ENCODE results near the gene GABRR1.

The GABRR1 gene

GRCh38 chr6:89215391-89215790, 1.8 kb downstream of the GABRR1 start:
- DNase-seq = no peak

GRCh38 chr6:89214197-89214596, 3.0 kb downstream of the GABRR1 start:
- DNase-seq = no peak

- DNase-seq = no peak
Measured at GRCh38 chr6:89212472-89212871, 4.7 kb downstream of the GABRR1 start.

GRCh38 chr6:89209457-89209856, 7.7 kb downstream of the GABRR1 start:
- no peak for DNase-seq

GRCh38 chr6:89208551-89208950, 8.6 kb downstream of the GABRR1 start:
- DNase-seq = no peak

GRCh38 chr6:89205819-89206218, 11.3 kb downstream of the GABRR1 start:
- no peak for DNase-seq

GRCh38 chr6:89204096-89204495, 13.1 kb downstream of the GABRR1 start:
- DNase-seq = no peak

- DNase-seq = no peak
Measured at GRCh38 chr6:89200706-89201215, 16.4 kb downstream of the GABRR1 start.

- DNase-seq = no peak
Measured at GRCh38 chr6:89199579-89199978, 17.6 kb downstream of the GABRR1 start.

- no peak for DNase-seq
Measured at GRCh38 chr6:89198235-89198634, 18.9 kb downstream of the GABRR1 start.

- no peak for DNase-seq
Measured at GRCh38 chr6:89197141-89197540, 20.0 kb downstream of the GABRR1 start.

GRCh38 chr6:89194559-89194958, 22.6 kb downstream of the GABRR1 start:
- no peak for DNase-seq

- DNase-seq = no peak
Measured at GRCh38 chr6:89190741-89191140, 26.4 kb downstream of the GABRR1 start.

GRCh38 chr6:89187504-89187903, 29.7 kb downstream of the GABRR1 start:
- no peak for DNase-seq

GRCh38 chr6:89186762-89187161, 30.4 kb downstream of the GABRR1 start:
- DNase-seq = no peak

GRCh38 chr6:89184344-89184743, 32.8 kb downstream of the GABRR1 start:
- DNase-seq = no peak

GRCh38 chr6:89183294-89183693, 33.9 kb downstream of the GABRR1 start:
- DNase-seq = no peak

- DNase-seq = no peak
Measured at GRCh38 chr6:89180971-89181370, 36.2 kb downstream of the GABRR1 start.

- DNase-seq = no peak
Measured at GRCh38 chr6:89180112-89180511, 37.0 kb downstream of the GABRR1 start.

GRCh38 chr6:89173634-89174033, 43.5 kb downstream of the GABRR1 start:
- DNase-seq = no peak

- no peak for DNase-seq
Measured at GRCh38 chr6:89172131-89172530, 45.0 kb downstream of the GABRR1 start.

GRCh38 chr6:89162047-89162371, 55.1 kb downstream of the GABRR1 start:
- no peak for DNase-seq

- no peak for DNase-seq
Measured at GRCh38 chr6:89161326-89162046, 55.7 kb downstream of the GABRR1 start.

GRCh38 chr6:89160331-89161092, 56.6 kb downstream of the GABRR1 start:
- DNase-seq = no peak

Data from effector CD8-positive, alpha-beta T cell (primary cell).